ENCODE measurements around the gene FYCO1. TPM values are rescaled to one million over a fixed set of nuclear protein-coding genes. Genes with fewer than 3 reads are reported as not detected.

FYCO1 gene
- total and polyA plus RNA-seq, 2 donors (not counting 1 experiment from before 2014, with no cell fraction given): 19.2 to 82.2 TPM

- H4K20me1 ChIP-seq (ENCODE audit: control insufficient read depth, extremely low read depth, insufficient read depth, low read length): no peaks in the 10 kb centered on the region
- no peak overlapping the region for H3K9ac ChIP-seq (ENCODE audit: insufficient read depth, low read length)
- peaks cover 4% of the 10 kb centered on the region for H3K4me1 ChIP-seq (ENCODE audit: control insufficient read depth, extremely low read depth, insufficient read depth, low read length)
- TF ChIP-seq CTCF (conservative IDR thresholded peaks at IDR 0.05 in 1 of 2, IDR thresholded peaks at IDR 0.05 in 1 of 2; ENCODE audit: low read depth in 1 of 2, low read length in 2 of 2): no peak
- no peak for TF ChIP-seq EZH2 (IDR thresholded peaks at IDR 0.05; ENCODE audit: low read length, missing control alignments)
- H2AFZ ChIP-seq (ENCODE audit: low read length): no peak overlapping the region
- H3K4me2 ChIP-seq (ENCODE audit: extremely low read depth, insufficient read depth, low read length): no peak overlapping the region
- H3K36me3 ChIP-seq (ENCODE audit: control insufficient read depth, insufficient read depth, low read length): peaks cover 8% of the 10 kb centered on the region
- no peak for DNase-seq (ENCODE audit: low read depth in 2 of 2)
- no peaks in the 10 kb centered on the region for H3K9me3 ChIP-seq (ENCODE audit: control insufficient read depth, insufficient read depth, low read depth, low read length)
- H3K27me3 ChIP-seq (ENCODE audit: control insufficient read depth, insufficient read depth, low read length): no peaks in the 10 kb centered on the region
- no peak overlapping the region for H3K27ac ChIP-seq (ENCODE audit: insufficient read depth, low read length)
- no peak overlapping the region for H3K4me3 ChIP-seq (replicated peaks in 1 of 4; ENCODE audit: control extremely low read depth in 1 of 4, insufficient read depth in 1 of 4, low read depth in 3 of 4, low read length in 4 of 4)
- no peaks in the 10 kb centered on the region for H3K79me2 ChIP-seq (ENCODE audit: control insufficient read depth, insufficient read depth, low read length)
These were observed 78.3 kb downstream of the FYCO1 start for GRCh38 chr3:45917146-45917898.

GRCh38 chr3:45915518-45916231, 79.9 kb downstream of the FYCO1 start:
- H3K79me2 ChIP-seq (ENCODE audit: control insufficient read depth, insufficient read depth, low read length): no peaks in the 10 kb centered on the region
- no peaks in the 10 kb centered on the region for H3K27me3 ChIP-seq (ENCODE audit: control insufficient read depth, insufficient read depth, low read length)
- no peak overlapping the region for H3K27ac ChIP-seq (ENCODE audit: insufficient read depth, low read length)
- H3K4me3 ChIP-seq (replicated peaks in 1 of 4; ENCODE audit: control extremely low read depth in 1 of 4, insufficient read depth in 1 of 4, low read depth in 3 of 4, low read length in 4 of 4): no peak overlapping the region
- no peaks in the 10 kb centered on the region for H3K9me3 ChIP-seq (ENCODE audit: control insufficient read depth, insufficient read depth, low read depth, low read length)
- TF ChIP-seq CTCF (conservative IDR thresholded peaks at IDR 0.05 in 1 of 2, IDR thresholded peaks at IDR 0.05 in 1 of 2; ENCODE audit: low read depth in 1 of 2, low read length in 2 of 2) (no peak), EZH2 (IDR thresholded peaks at IDR 0.05; ENCODE audit: low read length, missing control alignments) (no peak)
- peaks cover 3% of the 10 kb centered on the region for H3K36me3 ChIP-seq (ENCODE audit: control insufficient read depth, insufficient read depth, low read length)
- H2AFZ ChIP-seq (ENCODE audit: low read length): no peak overlapping the region
- peak; percentile 66 to 90 for DNase-seq (ENCODE audit: low read depth in 2 of 2)
- peaks cover 4% of the 10 kb centered on the region for H3K4me1 ChIP-seq (ENCODE audit: control insufficient read depth, extremely low read depth, insufficient read depth, low read length)
- no peaks in the 10 kb centered on the region for H4K20me1 ChIP-seq (ENCODE audit: control insufficient read depth, extremely low read depth, insufficient read depth, low read length)
- H3K4me2 ChIP-seq (ENCODE audit: extremely low read depth, insufficient read depth, low read length): peak overlapping the region; percentile 35
- no peak overlapping the region for H3K9ac ChIP-seq (ENCODE audit: insufficient read depth, low read length)

GRCh38 chr3:45915059-45915439, 80.6 kb downstream of the FYCO1 start:
- H3K9me3 ChIP-seq (ENCODE audit: control insufficient read depth, insufficient read depth, low read depth, low read length): no peaks in the 10 kb centered on the region

More at GRCh38 chr3:45915059-45915439, 80.6 kb downstream of the FYCO1 start:
- no peaks in the 10 kb centered on the region for H4K20me1 ChIP-seq (ENCODE audit: control insufficient read depth, extremely low read depth, insufficient read depth, low read length)
- H3K4me1 ChIP-seq (ENCODE audit: control insufficient read depth, extremely low read depth, insufficient read depth, low read length): peaks cover 4% of the 10 kb centered on the region
- H3K27me3 ChIP-seq (ENCODE audit: control insufficient read depth, insufficient read depth, low read length): no peaks in the 10 kb centered on the region
- H3K4me3 ChIP-seq (replicated peaks in 1 of 4; ENCODE audit: control extremely low read depth in 1 of 4, insufficient read depth in 1 of 4, low read depth in 3 of 4, low read length in 4 of 4): no peak overlapping the region
- no peak for TF ChIP-seq CTCF (conservative IDR thresholded peaks at IDR 0.05 in 1 of 2, IDR thresholded peaks at IDR 0.05 in 1 of 2; ENCODE audit: low read depth in 1 of 2, low read length in 2 of 2)
- TF ChIP-seq EZH2 (IDR thresholded peaks at IDR 0.05; ENCODE audit: low read length, missing control alignments): no peak
- peaks cover 3% of the 10 kb centered on the region for H3K36me3 ChIP-seq (ENCODE audit: control insufficient read depth, insufficient read depth, low read length)
- H3K4me2 ChIP-seq (ENCODE audit: extremely low read depth, insufficient read depth, low read length): no peak overlapping the region
- H3K9ac ChIP-seq (ENCODE audit: insufficient read depth, low read length): no peak overlapping the region
- H3K27ac ChIP-seq (ENCODE audit: insufficient read depth, low read length): no peak overlapping the region
- H3K79me2 ChIP-seq (ENCODE audit: control insufficient read depth, insufficient read depth, low read length): no peaks in the 10 kb centered on the region
- H2AFZ ChIP-seq (ENCODE audit: low read length): no peak overlapping the region
- DNase-seq (ENCODE audit: low read depth in 2 of 2): no peak

All from fibroblast of lung (primary cell).